Chondrocyte (in vitro differentiated cells): ENCODE results near the gene SREK1. TPM values are rescaled to one million over a fixed set of nuclear protein-coding genes. Genes with fewer than 3 reads are reported as not detected.

Experiments
- DNase-seq: peaks from one replicate; pipeline ENCODE4 v3.0.0; 2021; ENCODE audit warnings: mixed read lengths, low spot score
- H3K27ac Mint-ChIP-seq: one replicate; pipeline ENCODE4 v1.8.0; 2021; ENCODE audit warnings: mild to moderate bottlenecking, moderate library complexity, mixed read lengths; ENCODE audit not compliant: unreplicated experiment
- H3K27me3 Mint-ChIP-seq: 2 replicates; pipeline ENCODE4 v1.8.0; 2021; ENCODE audit warnings: low read depth, mixed read lengths
- H3K36me3 Mint-ChIP-seq: 2 replicates; pipeline ENCODE4 v1.8.0; 2021; ENCODE audit warnings: low read depth, mixed read lengths
- H3K4me1 Mint-ChIP-seq: 2 replicates; pipeline ENCODE4 v1.8.0; 2021; ENCODE audit warnings: low read depth, mild to moderate bottlenecking, mixed read lengths
- H3K4me3 Mint-ChIP-seq: one replicate; pipeline ENCODE4 v1.8.0; 2021; ENCODE audit warnings: mild to moderate bottlenecking, moderate library complexity, mixed read lengths; ENCODE audit not compliant: unreplicated experiment
- H3K9me3 Mint-ChIP-seq: 2 replicates; pipeline ENCODE4 v1.8.0; 2021; ENCODE audit warnings: low read depth, mixed read lengths
- total RNA-seq: library from RNA; stranded (reverse); gene quantifications from 3 replicates; pipeline ENCODE4 v1.2.1, GENCODE V29; 2021
- TF ChIP-seq, protein P1 (sequence below): fragments of 200-600 bp; sonication (generic); IDR thresholded peaks from 2 replicates; pipeline ENCODE4 v1.5.0; 2021; ENCODE audit warnings: antibody characterized with exemption, mild to moderate bottlenecking, moderate library complexity

Gene SREK1
- total RNA-seq, 1 donor from 2014 or later, result 51.0 TPM

GRCh38 chr5:66164044-66164790 is 20.1 kb downstream of the SREK1 start:
- Mint-ChIP-seq H3K36me3 (peaks cover 25% of the 10 kb centered on the region), H3K4me3 (no peak overlapping the region), H3K27me3 (no peaks in the 10 kb centered on the region), H3K9me3 (no peaks in the 10 kb centered on the region), H3K4me1 (no peaks in the 10 kb centered on the region), H3K27ac (no peak overlapping the region)
- TF ChIP-seq, protein P1, sequence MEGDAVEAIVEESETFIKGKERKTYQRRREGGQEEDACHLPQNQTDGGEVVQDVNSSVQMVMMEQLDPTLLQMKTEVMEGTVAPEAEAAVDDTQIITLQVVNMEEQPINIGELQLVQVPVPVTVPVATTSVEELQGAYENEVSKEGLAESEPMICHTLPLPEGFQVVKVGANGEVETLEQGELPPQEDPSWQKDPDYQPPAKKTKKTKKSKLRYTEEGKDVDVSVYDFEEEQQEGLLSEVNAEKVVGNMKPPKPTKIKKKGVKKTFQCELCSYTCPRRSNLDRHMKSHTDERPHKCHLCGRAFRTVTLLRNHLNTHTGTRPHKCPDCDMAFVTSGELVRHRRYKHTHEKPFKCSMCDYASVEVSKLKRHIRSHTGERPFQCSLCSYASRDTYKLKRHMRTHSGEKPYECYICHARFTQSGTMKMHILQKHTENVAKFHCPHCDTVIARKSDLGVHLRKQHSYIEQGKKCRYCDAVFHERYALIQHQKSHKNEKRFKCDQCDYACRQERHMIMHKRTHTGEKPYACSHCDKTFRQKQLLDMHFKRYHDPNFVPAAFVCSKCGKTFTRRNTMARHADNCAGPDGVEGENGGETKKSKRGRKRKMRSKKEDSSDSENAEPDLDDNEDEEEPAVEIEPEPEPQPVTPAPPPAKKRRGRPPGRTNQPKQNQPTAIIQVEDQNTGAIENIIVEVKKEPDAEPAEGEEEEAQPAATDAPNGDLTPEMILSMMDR, result no peak
- no peak for DNase-seq

- Mint-ChIP-seq H3K36me3 (peaks cover 25% of the 10 kb centered on the region), H3K4me3 (no peak overlapping the region), H3K4me1 (peaks cover 3% of the 10 kb centered on the region), H3K27me3 (no peaks in the 10 kb centered on the region), H3K9me3 (no peaks in the 10 kb centered on the region), H3K27ac (no peak overlapping the region)
- DNase-seq, result no peak
- TF ChIP-seq, protein P1, result no peak
These were observed 24.1 kb downstream of the SREK1 start for GRCh38 chr5:66168226-66168625.

DNA sequence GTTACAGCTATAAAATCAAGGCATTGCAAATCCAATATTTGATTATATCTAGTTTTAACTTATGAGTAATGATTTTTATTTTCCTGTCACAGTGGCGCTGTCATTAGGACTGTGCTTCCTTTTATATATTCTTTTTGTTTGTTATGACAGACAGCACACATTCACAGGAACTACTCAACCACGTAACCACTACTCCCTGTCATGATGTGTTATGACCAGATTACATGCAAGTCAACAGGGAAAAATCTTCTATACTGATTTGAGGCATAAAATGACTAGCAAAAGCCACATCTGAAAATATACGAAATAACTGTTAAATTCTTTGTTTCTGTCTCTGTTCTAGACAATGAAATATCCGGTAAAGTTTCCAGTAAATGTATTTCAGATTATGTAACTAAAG is 25.4 kb downstream of the SREK1 start:
- DNase-seq, result no peak
- no peak overlapping the region for H3K27ac Mint-ChIP-seq
- H3K36me3 Mint-ChIP-seq, result peaks cover 19% of the 10 kb centered on the region
- H3K27me3 Mint-ChIP-seq, result no peaks in the 10 kb centered on the region
- no peak overlapping the region for H3K4me3 Mint-ChIP-seq
- H3K4me1 Mint-ChIP-seq, result peaks cover 3% of the 10 kb centered on the region
- TF ChIP-seq, protein P1, result no peak
- H3K9me3 Mint-ChIP-seq, result no peaks in the 10 kb centered on the region

DNA sequence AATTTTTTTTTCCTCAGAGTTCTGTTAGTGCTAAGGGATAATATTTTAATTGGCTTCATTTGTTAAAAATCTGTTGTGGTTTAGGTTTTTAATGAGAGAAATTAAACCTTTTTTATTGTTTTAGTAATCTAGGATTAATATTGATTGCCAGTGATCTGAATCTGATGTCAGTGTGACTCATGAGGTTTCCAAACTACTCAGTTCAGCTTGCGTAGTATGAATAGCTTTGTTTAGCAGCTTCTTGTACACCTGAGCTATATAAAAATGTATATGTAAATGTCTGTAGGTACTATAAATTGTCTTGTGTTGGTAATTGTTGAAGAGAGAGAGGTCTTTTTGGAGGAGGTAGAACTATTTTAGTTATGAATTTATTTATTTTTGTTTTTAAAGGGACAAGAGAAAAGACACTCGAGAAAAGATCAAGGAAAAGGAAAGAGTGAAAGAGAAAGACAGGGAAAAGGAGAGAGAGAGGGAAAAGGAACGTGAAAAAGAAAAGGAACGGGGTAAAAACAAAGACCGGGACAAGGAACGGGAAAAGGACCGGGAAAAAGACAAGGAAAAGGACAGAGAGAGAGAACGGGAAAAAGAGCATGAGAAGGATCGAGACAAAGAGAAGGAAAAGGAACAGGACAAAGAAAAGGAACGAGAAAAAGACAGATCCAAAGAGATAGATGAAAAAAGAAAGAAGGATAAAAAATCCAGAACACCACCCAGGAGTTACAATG is 26.3 kb downstream of the SREK1 start:
- Mint-ChIP-seq H3K4me3 (no peak overlapping the region), H3K4me1 (peaks cover 3% of the 10 kb centered on the region), H3K27ac (peak overlapping the region; percentile 64), H3K9me3 (no peaks in the 10 kb centered on the region), H3K27me3 (no peaks in the 10 kb centered on the region), H3K36me3 (peaks cover 24% of the 10 kb centered on the region)
- DNase-seq, result no peak
- TF ChIP-seq, protein P1, result no peak
